AG04450 (cell line): ENCODE results near the gene DDX23. TPM values are rescaled to one million over a fixed set of nuclear protein-coding genes. Genes with fewer than 3 reads are reported as not detected.
A peak's percentile ranks its signal among the peaks of the same experiment; 100 is the strongest.

Experiments used
- CTCF ChIA-PET: fragments of 300-600, 350-600 bp; formaldehyde crosslinking; extraction: SDS; loops from one replicate; lab custom pipeline; 2022; ENCODE audit warnings: antibody characterized with exemption, inconsistent platforms; lab: Charles Lee
- POLR2A ChIA-PET: fragments of 350-600 bp; formaldehyde crosslinking; extraction: SDS; loops from one replicate; lab custom pipeline; 2021; ENCODE audit warnings: antibody characterized with exemption, inconsistent platforms; lab: Yijun Ruan, JAX
- DNase-seq: peaks from one replicate; pipeline ENCODE4 v3.0.0-alpha.2; 2011; ENCODE audit warnings: low read depth, low spot score
- H3K27ac ChIP-seq: one replicate; pipeline ENCODE4 v1.5.1; 2012; ENCODE audit warnings: low read depth, low read length, control low read depth
- H3K27me3 ChIP-seq: one replicate; pipeline ENCODE4 v1.6.0; 2012; ENCODE audit warnings: low read length; ENCODE audit not compliant: control insufficient read depth, insufficient read depth
- H3K4me3 ChIP-seq: 2 replicates; pipeline ENCODE4 v1.5.1; 2011; ENCODE audit warnings: mild to moderate bottlenecking, low read depth, low read length, control low read depth
- H3K9me3 ChIP-seq: 2 replicates; pipeline ENCODE4 v1.5.1; 2012; ENCODE audit warnings: low read length; ENCODE audit not compliant: control insufficient read depth, insufficient read depth
- polyA plus RNA-seq: library from polyadenylated mRNA; depleted of rRNA; stranded (reverse); fragments of >200 nt; gene quantifications from 2 replicates; pipeline ENCODE4 v1.2.3, GENCODE V29; 2011
- TF ChIP-seq, protein P1 (sequence below): IDR thresholded peaks from 2 replicates; pipeline ENCODE4 v1.5.1; 2011; ENCODE audit warnings: low read depth, low read length, control low read depth, inconsistent platforms

The DDX23 gene
- polyA plus RNA-seq, 1 experiment: 56.6 TPM

DNA sequence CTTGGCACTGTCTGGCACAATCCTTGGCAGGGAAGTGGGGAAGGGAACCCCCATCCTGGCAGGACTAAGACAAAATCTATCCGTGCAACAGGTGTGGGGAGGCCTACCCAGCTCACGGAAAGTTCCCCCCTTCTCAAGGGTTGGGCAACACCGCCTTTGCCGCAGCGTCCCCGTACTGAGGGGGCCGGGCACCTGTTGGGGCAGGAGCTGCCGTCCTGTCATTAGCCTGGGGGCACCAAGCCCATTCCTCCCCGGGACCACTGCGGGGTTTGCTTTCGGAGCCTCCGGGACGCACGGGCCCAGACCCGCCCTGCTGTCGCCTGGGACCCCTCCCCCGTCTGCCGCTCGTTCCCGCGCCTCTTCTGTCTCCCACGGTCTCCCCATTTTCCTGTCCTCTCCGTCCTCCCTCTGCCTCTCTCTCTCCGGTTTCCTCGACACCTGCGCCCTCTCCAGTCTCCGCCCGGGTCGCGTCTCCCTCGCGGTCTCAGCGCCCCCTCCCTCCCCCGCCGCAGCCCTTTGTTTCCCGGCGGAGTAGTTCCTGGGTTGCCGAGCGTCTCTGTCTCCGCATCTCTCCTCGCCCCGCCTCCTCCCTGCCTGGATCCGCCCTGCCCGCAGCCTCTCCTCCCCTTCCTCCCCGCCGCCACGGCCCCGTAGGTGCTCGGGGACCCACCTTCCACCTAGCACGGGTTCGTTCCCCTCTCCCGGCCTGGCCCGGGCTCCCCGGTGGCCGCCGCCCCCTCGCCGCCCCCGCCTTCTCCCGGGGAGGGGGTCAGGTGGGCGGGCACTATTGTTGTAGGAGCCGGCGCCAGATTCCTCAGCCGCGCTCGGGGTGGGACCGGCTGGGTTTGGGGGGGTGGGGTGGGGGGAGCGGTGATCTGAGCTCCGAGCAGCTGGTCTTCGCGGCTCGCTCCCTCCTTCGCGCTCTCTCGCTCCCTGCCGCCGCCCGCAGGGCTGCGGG lies 33.8 kb downstream of the DDX23 start, which contains the start of gene CACNB3:
TSS of gene CACNB3 (plus strand) at position 624 of the 958 bp plus-strand sequence. CDS start 434 bp downstream, outside the sequence.
- CTCF ChIA-PET: interaction anchor here (1.1 to 1.5 kb wide), 3 partner anchors 22 to 73 kb away, joined by 3 to 6 read pairs (median 3); no protein-coding TSS in a partner anchor
- H3K9me3 ChIP-seq: peaks cover 3% of the 10 kb centered on the region; the same call in 1 of the 2 replicates
- TF ChIP-seq, protein P1, sequence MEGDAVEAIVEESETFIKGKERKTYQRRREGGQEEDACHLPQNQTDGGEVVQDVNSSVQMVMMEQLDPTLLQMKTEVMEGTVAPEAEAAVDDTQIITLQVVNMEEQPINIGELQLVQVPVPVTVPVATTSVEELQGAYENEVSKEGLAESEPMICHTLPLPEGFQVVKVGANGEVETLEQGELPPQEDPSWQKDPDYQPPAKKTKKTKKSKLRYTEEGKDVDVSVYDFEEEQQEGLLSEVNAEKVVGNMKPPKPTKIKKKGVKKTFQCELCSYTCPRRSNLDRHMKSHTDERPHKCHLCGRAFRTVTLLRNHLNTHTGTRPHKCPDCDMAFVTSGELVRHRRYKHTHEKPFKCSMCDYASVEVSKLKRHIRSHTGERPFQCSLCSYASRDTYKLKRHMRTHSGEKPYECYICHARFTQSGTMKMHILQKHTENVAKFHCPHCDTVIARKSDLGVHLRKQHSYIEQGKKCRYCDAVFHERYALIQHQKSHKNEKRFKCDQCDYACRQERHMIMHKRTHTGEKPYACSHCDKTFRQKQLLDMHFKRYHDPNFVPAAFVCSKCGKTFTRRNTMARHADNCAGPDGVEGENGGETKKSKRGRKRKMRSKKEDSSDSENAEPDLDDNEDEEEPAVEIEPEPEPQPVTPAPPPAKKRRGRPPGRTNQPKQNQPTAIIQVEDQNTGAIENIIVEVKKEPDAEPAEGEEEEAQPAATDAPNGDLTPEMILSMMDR: no peak

DNA sequence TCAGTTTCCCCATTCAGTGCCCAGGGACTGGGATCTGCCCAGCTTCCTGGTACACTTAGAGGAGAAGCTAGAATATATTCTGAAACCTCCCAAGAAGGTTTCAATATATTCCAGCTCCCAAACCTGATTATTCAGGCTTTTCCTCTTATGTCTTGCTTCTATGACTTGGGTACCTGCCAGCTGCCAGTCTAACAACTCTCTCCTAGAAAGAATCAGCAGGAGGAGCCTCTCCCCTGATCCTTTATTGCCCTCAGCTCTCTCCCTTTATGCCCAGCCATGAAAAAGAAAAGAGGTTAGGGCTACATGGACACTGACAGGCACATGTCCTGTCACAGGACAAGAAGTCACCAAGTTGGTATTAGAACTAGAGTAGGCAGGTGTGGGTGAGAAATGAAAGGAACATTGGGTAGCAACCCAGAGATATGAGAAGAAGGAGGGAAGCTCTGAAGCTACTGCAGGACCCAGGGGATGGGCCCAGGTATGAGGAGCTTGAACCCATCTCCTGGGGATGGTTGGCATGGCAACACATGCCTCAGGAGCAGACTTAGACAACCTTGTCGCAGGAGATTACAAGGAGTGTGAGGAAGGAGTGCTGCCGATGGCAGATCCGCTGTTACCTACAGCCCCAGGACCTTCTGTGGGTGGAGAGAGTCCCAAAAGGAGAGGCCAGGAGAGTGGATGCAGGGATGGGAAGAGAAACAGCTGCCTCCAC lies 35.7 kb downstream of the DDX23 start:
- Histone ChIP-seq H3K4me3 (peak overlapping the region; percentile 90), H3K27ac (no peak overlapping the region), H3K27me3 (no peaks in the 10 kb centered on the region), H3K9me3 (peaks cover 3% of the 10 kb centered on the region; the same call in 1 of the 2 replicates)
- ChIA-PET CTCF (interaction anchor here (0.9 to 3.2 kb wide), 4 partner anchors 11 to 66 kb away, joined by 3 to 40 read pairs (median 10); no protein-coding TSS in a partner anchor), POLR2A (interaction anchor here (0.6 kb wide), 1 partner anchor 63 kb away, joined by 4 read pairs; no protein-coding TSS in a partner anchor)
- no peak for DNase-seq
- TF ChIP-seq, protein P1: no peak

More for the DNA sequence above, 33.8 kb downstream of the DDX23 start, which contains the start of gene CACNB3:
- POLR2A ChIA-PET: no interaction called here
- Histone ChIP-seq H3K27ac (peak within 1 kb of the TSS; percentile 11), H3K4me3 (peak within 1 kb of the TSS; percentile 76), H3K27me3 (no peaks in the 10 kb centered on the region)
- DNase-seq: no peak

DNA sequence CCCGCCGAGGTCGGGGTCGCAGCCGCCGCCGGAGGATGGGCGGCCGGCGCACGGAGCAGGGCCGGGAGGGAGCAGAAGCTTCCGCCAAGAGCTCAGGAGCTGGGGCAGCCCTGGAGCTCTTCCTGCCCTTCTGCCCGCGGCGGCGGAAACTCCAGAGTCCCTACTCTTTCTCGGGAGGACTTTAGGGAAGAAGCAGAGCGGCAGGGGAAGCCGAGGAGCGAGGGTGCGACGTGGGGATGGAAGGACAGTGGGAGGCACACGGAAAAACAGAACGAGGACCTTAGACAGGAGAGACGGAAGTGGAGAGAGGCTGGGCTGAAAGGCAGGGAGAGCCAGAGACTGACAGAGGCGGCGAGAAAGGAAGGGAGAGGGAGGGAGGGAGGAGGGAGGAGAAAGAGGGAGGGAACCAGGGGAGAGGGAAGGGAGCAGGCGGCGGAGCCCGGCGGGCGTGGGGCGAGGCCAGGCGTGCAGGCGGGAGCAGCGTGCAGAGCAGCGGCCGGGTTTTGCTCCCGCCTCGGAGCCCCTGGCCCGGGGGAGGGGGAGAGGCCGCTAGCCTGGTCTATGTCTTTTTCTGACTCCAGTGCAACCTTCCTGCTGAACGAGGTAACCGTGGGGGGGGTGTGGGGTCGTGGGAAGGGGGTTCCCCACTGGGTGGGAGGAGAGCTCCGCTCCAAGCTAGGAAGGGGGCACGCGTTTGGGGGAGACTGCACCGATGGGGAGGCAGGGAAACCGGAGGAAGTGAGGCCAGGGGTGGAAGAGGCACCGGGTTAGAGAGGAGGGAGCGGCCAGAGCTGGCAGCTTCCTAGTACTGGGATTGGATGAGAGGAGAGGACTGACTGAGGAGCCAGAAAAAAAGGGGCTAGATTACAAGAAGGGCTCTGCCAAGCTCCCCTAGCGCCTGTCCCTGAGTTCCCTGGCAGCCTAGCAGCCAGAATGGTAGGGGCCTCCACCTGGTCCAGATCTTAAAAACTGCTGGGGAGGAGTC lies 36.5 kb downstream of the DDX23 start:
- peak; percentile 49 for DNase-seq
- Histone ChIP-seq H3K27me3 (no peaks in the 10 kb centered on the region), H3K9me3 (peaks cover 3% of the 10 kb centered on the region; the same call in 1 of the 2 replicates), H3K4me3 (peak overlapping the region; percentile 90), H3K27ac (peak overlapping the region; percentile 73)
- TF ChIP-seq, protein P1: no peak
- ChIA-PET POLR2A (interaction anchor here (0.5 to 1.4 kb wide), 6 partner anchors 16 to 191 kb away, joined by 3 to 4 read pairs (median 3); partner anchors contain the start of genes ADCY6 and DDX23), CTCF (interaction anchor here (0.6 to 3.5 kb wide), 21 partner anchors 10 to 139 kb away, joined by 3 to 40 read pairs (median 4); partner anchors contain the start of gene KANSL2)
